HepG2 (cell line): ENCODE measurements around the gene CHID1. TPM values are rescaled to one million over a fixed set of nuclear protein-coding genes. Genes with fewer than 3 reads are reported as not detected.
A peak's percentile ranks its signal among the peaks of the same experiment; 100 is the strongest.

Experiments
- ASH2L ChIP-seq: fragments of 300-600, 200-600 bp; sonication (generic); IDR thresholded peaks from 2 replicates; pipeline ENCODE4 v1.7.0; 2017; ENCODE audit warnings: low read depth, mild to moderate bottlenecking, moderate library complexity, mixed read lengths, low read length; ENCODE audit not compliant: insufficient read length
- BORCS8-MEF2B ChIP-seq: sonication (generic); formaldehyde crosslinking; IDR thresholded peaks from 2 replicates; pipeline ENCODE4 v1.8.0; 2022; ENCODE audit warnings: mild to moderate bottlenecking, missing genetic modification reagents
- CAMTA2 ChIP-seq: sonication (generic); formaldehyde crosslinking; IDR thresholded peaks from 2 replicates; pipeline ENCODE4 v1.4.0; 2020; ENCODE audit warnings: mild to moderate bottlenecking, missing genetic modification reagents, borderline replicate concordance
- CENPT ChIP-seq: sonication (generic); formaldehyde crosslinking; IDR thresholded peaks from 2 replicates; pipeline ENCODE4 v1.8.0; 2022; ENCODE audit warnings: low read depth, mild to moderate bottlenecking, moderate library complexity, missing genetic modification reagents
- GTF2F1 ChIP-seq: fragments of 150-350 bp; IDR thresholded peaks from 2 replicates; pipeline ENCODE4 v1.6.1; 2014; ENCODE audit warnings: low read length
- GTF3A ChIP-seq: sonication (generic); formaldehyde crosslinking; conservative IDR thresholded peaks from 2 replicates; pipeline ENCODE4 v1.4.0; 2020; ENCODE audit warnings: mild to moderate bottlenecking, missing genetic modification reagents
- JUN ChIP-seq: sonication (generic); formaldehyde crosslinking; IDR thresholded peaks from 2 replicates; pipeline ENCODE4 v1.4.0; 2020; ENCODE audit warnings: mild to moderate bottlenecking, missing genetic modification reagents
- NCOR1 ChIP-seq: fragments of 200-600 bp; sonication (generic); IDR thresholded peaks from 2 replicates; pipeline ENCODE4 v1.7.0; 2017; ENCODE audit warnings: antibody characterized with exemption, low read length, borderline replicate concordance
- NFE2 ChIP-seq: sonication (generic); formaldehyde crosslinking; IDR thresholded peaks from 2 replicates; pipeline ENCODE4 v1.4.0; 2020; ENCODE audit warnings: missing genetic modification reagents
- NFRKB ChIP-seq: fragments of 450-650 bp; IDR thresholded peaks from 2 replicates; pipeline ENCODE4 v1.6.1; 2017
- NR2C2 ChIP-seq: sonication (generic); formaldehyde crosslinking; IDR thresholded peaks from 2 replicates; pipeline ENCODE4 v1.4.0; 2020; ENCODE audit warnings: missing genetic modification reagents, mild to moderate bottlenecking, moderate library complexity, borderline replicate concordance
- ONECUT2 ChIP-seq: sonication (generic); formaldehyde crosslinking; IDR thresholded peaks from 2 replicates; pipeline ENCODE4 v1.4.0; 2020; ENCODE audit warnings: missing genetic modification reagents
- PBX3 ChIP-seq: sonication (generic); formaldehyde crosslinking; IDR thresholded peaks from 2 replicates; pipeline ENCODE4 v1.8.1; 2023; ENCODE audit warnings: missing genetic modification reagents, inconsistent platforms, borderline replicate concordance
- SP1 ChIP-seq, 2 experiments: fragments of 450-650 bp in 1 of 2; sonication (generic) in 1 of 2; formaldehyde crosslinking in 1 of 2; IDR thresholded peaks; 2 replicates each; pipeline versions ENCODE4 v1.4.0 to v1.6.1; 2016 to 2020; ENCODE audit warnings: missing genetic modification reagents in 1 of 2
- TBL1XR1 ChIP-seq: fragments of 150-350 bp; IDR thresholded peaks from 2 replicates; pipeline ENCODE4 v1.6.1; 2014; ENCODE audit warnings: borderline replicate concordance, low read length; ENCODE audit not compliant: partially characterized antibody
- TFDP2 ChIP-seq: sonication (generic); formaldehyde crosslinking; IDR thresholded peaks from 2 replicates; pipeline ENCODE4 v1.4.0; 2020; ENCODE audit warnings: missing genetic modification reagents
- ZBTB20 ChIP-seq: sonication (generic); formaldehyde crosslinking; IDR thresholded peaks from 2 replicates; pipeline ENCODE4 v1.8.1; 2023; ENCODE audit warnings: missing genetic modification reagents, low read depth, mild to moderate bottlenecking, borderline replicate concordance
- ZBTB7B ChIP-seq: sonication (generic); formaldehyde crosslinking; IDR thresholded peaks from 2 replicates; pipeline ENCODE4 v1.4.0; 2020; ENCODE audit warnings: missing genetic modification reagents
- ZNF160 ChIP-seq: sonication (generic); formaldehyde crosslinking; IDR thresholded peaks from 2 replicates; pipeline ENCODE4 v1.8.0; 2022; ENCODE audit warnings: mild to moderate bottlenecking, inconsistent platforms, missing genetic modification reagents
- ZNF280B ChIP-seq: sonication (generic); formaldehyde crosslinking; IDR thresholded peaks from 2 replicates; pipeline ENCODE4 v1.5.0; 2020; ENCODE audit warnings: missing genetic modification reagents, mild to moderate bottlenecking, borderline replicate concordance
- ZNF362 ChIP-seq: sonication (generic); formaldehyde crosslinking; IDR thresholded peaks from 2 replicates; pipeline ENCODE4 v1.4.0; 2020; ENCODE audit warnings: missing genetic modification reagents, mild to moderate bottlenecking, borderline replicate concordance
- ZNF367 ChIP-seq: sonication (generic); formaldehyde crosslinking; IDR thresholded peaks from 2 replicates; pipeline ENCODE4 v1.4.0; 2020; ENCODE audit warnings: missing genetic modification reagents, borderline replicate concordance
- ZNF607 ChIP-seq: sonication (generic); formaldehyde crosslinking; IDR thresholded peaks from 2 replicates; pipeline ENCODE4 v1.5.1; 2020; ENCODE audit warnings: missing genetic modification reagents, mild to moderate bottlenecking, borderline replicate concordance
- ZNF619 ChIP-seq: sonication (generic); formaldehyde crosslinking; IDR thresholded peaks from 2 replicates; pipeline ENCODE4 v1.4.0; 2020; ENCODE audit warnings: mild to moderate bottlenecking, missing genetic modification reagents
- ZNF644 ChIP-seq: IDR thresholded peaks from 2 replicates; pipeline ENCODE4 v1.6.1; 2016; ENCODE audit warnings: low read depth
- polyA plus RNA-seq, 8 experiments: library from polyadenylated mRNA; depleted of rRNA in 3 of 8; stranded (reverse) in 7 of 8; unstranded in 1 of 8; fragments of >200 nt; fragmentation: Illumina TruSeq in 4 of 8; extraction: Trizol in 4 of 8; gene quantifications; 2 replicates each; pipeline versions ENCODE4 v1.2.1 to v1.2.3, GENCODE V29; 2011 to 2016; ENCODE audit warnings: low read depth in 4 of 8, missing spikeins in 1 of 8, mixed read lengths in 1 of 8; ENCODE audit not compliant: insufficient read depth in 1 of 8
- total RNA-seq, 5 experiments: library from RNA; depleted of rRNA; stranded (reverse); fragments of >200 nt; fragmentation: Illumina TruSeq; extraction: Trizol; gene quantifications; 2 replicates each; pipeline ENCODE4 v1.2.3, GENCODE V29; 2016; ENCODE audit warnings: low read depth in 1 of 5

CHID1 gene
- total and polyA plus RNA-seq, 2 of the 13 experiments (the other 11 are each of a cell fraction or from before 2014, with no cell fraction given): 65.1 to 93.6 TPM

- TF ChIP-seq NR2C2: no peak
- no peak for TF ChIP-seq ASH2L
- no peak for TF ChIP-seq ZNF644
- TF ChIP-seq BORCS8-MEF2B (CRISPR knock-in tag): peak; percentile 35; the same call in 1 of the 2 replicates
- no peak; the same call in 1 of the 2 replicates for TF ChIP-seq CENPT (CRISPR knock-in tag)
- no peak for TF ChIP-seq ZNF607 (CRISPR knock-in tag)
- TF ChIP-seq GTF3A (CRISPR knock-in tag): no peak
- TF ChIP-seq ZNF619: no peak
- TF ChIP-seq PBX3: no peak
- TF ChIP-seq CAMTA2 (CRISPR knock-in tag): no peak
- no peak for TF ChIP-seq ONECUT2 (CRISPR knock-in tag)
- TF ChIP-seq ZBTB7B (CRISPR knock-in tag): peak; percentile 62; the same call in 1 of the 2 replicates
- TF ChIP-seq ZNF160 (CRISPR knock-in tag): no peak
- TF ChIP-seq NFRKB: no peak
- TF ChIP-seq NFE2 (CRISPR knock-in tag): no peak
- no peak for TF ChIP-seq ZNF367 (CRISPR knock-in tag)
- TF ChIP-seq ZNF362 (CRISPR knock-in tag): no peak
- no peak for TF ChIP-seq JUN
- TF ChIP-seq TBL1XR1: peak; percentile 25
- no peak for TF ChIP-seq ZNF280B (CRISPR knock-in tag)
- TF ChIP-seq NCOR1: no peak; the same call in 1 of the 2 replicates
- no peak for TF ChIP-seq GTF2F1
- no peak for TF ChIP-seq SP1 (IDR thresholded peaks at IDR 0.05)
- no peak for TF ChIP-seq SP1 (CRISPR knock-in tag; IDR thresholded peaks at IDR 0.05)
- TF ChIP-seq TFDP2 (CRISPR knock-in tag): no peak
- TF ChIP-seq ZBTB20 (CRISPR knock-in tag): no peak
These were observed 65.6 kb downstream of the CHID1 start (continued) for GRCh38 chr11:844693-845644.
